GM21825 (cell line): ENCODE results near the gene ACOD1.
"Not testable (repeated sequence)": the region's sequence is repeated elsewhere in the genome, so short reads cannot be mapped to it uniquely, and the experiment has no call there.

Experiments
- ATAC-seq: cut with Tn5 transposase; IDR thresholded peaks from one replicate; pipeline ENCODE4 v1.9.1; 2021; ENCODE audit warnings: mild to moderate bottlenecking, moderate library complexity; ENCODE audit not compliant: unreplicated experiment

ACOD1 gene

DNA sequence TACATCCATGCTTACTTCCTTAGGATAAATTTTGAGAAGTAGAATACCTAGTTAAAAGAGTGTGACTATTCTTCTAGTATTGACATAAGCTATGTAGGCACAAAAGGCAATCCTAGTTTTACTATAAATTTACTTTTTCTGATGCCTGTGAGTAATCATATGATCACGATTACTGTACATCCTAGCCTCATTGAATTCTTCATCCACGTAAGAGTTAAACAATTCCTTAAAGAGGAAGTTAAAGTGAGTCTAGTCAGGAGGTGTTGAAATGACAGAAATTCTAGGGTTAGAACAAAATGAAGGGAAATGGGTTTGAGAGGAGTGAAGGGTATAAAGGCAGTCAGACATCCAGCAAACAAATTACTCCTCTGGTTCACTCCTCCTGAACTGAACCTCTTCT, at the start of gene ACOD1:
TSS of gene ACOD1 (plus strand) at position 363 of the 400 bp plus-strand sequence. CDS start 48 bp downstream, outside the sequence.
- ATAC-seq, result no peak

DNA sequence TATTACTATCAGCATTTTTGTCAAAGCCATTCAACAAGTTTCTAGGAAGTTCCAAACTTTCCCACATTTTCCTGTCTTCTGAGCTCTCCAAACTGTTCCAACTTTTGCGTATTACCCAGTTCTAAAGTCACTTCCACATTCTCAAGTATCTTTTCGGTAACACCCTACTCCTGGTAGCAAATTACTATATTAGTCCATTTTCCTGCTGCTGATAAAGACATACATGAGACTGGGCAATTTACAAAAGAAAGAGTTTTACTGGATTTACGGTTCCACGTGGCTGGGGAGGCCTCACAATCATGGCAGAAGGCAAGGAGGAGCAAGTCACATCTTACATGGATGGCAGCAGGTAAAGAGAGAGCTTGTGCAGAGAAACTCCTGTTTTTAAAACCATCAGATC, 49.2 kb upstream of the ACOD1 start:
- not testable (repeated sequence) for ATAC-seq

DNA sequence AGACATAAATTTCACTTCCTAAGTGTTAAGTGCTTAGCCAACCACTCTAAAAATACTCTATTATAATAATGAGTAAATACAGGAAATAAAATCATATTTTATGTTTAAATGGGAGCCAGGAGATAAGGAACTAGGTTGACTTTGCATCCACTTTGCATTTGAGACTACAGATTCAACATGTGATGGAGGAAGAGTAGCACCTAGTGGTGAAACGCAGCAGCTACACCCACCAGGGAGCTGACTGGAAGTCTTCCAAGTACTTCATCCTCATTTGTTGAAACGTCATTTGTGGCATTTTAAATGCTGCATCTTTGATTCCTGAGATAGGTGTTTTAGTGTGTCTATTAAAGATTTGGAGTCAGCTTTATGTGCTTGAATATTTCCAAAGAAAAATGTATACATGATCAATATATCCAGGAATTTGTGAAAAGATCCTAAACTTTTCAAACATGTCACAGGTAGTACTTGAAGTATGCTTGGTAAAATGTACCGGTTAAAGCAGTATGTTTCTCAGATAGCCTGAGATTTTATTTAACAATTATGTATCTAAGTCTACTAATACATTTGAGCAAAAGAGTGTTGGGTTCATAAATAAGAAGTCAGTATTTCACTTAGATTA, 44.7 kb upstream of the ACOD1 start:
- ATAC-seq, result peak; percentile 92

DNA sequence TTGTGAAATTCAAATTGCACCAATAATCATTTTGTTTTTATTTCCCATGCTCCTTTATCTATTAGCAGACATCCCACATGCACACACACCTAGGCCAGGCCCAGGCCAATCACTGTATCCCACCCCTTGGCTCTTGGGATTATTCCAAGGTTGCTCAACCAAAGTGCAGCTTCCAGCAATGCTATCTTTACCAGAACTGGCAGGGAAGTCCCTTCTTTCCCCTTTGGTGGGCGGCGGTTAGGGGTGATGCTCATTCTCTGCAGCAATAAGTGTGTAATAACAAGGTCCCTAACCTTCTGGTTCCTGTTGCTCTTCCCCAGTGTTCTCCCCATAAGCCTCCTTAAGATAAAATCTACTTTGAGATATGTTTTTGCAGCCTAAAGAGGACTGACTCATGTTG, 43.8 kb upstream of the ACOD1 start:
- no peak for ATAC-seq

DNA sequence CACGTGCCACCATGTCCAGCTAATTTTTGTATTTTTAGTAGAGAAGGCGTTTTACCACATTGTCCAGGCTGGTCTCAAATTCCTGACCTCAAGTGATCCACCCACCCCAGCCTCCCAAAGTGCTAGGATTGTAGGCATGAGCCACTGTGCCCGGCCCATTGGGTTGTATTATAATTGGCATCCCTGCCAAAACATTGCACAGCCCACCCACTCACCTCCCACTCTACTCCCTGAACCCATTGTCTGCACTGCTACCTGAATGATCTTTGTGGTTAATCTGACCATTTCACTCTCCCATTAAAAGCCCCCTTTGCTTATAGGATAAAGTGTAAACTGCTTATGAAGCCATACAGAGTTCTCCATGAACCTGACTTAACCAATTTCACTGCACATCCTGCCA, 35.8 kb upstream of the ACOD1 start:
- no peak for ATAC-seq

DNA sequence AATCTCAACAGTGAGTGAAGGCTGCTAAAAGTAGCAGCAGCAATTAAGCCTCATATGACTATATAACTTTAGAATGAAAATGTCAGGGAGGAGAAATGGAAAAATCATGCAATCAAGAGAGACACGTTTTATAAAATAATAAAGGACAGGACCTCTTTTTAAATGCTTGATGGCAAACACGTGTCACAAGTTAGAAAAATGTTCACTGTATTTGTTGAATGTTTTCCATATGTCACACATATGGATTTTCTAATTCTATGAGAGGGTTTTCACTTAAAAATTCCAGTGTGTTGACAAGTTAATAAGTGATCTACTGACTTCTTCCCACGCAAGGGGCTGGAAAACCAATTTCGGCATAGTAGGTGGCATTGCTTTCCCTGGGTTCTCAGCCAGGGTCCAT, 34.4 kb upstream of the ACOD1 start:
- ATAC-seq, result no peak

DNA sequence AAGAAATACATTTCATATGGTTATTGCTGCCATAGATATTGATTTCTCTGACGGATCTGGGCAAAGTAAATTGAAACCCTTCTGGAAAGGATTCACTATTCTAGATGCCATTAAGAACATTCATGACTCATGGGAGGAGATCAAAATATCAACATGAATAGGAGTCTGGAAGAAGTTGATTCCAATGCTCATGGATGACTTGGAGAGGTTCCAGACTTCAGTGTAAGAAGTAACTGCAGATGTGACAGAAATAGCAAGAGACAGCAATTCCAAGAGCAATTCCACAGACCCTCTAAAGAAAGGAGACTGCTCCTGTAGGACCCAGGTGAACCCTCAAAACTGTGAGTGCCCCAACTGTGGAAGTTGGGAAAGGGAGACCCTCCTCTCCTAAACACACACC, 31.2 kb upstream of the ACOD1 start:
- no peak for ATAC-seq

DNA sequence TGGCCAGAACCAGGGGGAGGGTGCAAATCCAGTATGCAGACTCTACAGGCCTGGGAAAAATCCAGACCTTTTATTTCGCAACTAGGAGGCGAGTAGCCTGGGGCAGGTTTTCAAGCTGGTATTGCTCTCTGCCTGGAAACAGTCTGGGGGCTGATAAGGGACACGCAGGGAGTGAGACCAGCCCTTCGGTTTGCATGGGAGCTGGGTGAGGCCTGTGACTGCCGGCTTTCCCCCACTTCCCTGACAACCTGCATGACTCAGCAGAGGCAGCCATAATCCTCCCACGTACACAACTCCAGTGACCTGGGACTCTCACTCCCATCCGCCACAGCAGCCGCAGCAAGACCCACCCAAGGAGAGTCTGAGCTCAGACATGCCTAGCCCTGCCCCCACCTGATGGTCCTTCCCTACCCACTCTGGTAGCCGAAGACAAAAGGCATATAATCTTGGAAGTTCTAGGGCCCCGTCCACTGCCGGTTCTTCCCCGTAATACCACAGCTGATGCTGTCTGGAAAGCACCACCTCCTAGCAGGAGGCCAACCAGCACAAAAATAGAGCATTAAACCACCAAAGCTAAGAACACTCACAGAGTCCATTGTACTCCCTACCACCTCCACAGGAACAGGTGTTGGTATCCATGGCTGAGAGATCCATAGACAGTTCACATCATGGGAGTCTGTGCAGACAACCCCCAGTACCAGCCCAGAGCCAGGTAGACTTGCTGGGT, 30.4 kb upstream of the ACOD1 start:
- not testable (repeated sequence) for ATAC-seq

DNA sequence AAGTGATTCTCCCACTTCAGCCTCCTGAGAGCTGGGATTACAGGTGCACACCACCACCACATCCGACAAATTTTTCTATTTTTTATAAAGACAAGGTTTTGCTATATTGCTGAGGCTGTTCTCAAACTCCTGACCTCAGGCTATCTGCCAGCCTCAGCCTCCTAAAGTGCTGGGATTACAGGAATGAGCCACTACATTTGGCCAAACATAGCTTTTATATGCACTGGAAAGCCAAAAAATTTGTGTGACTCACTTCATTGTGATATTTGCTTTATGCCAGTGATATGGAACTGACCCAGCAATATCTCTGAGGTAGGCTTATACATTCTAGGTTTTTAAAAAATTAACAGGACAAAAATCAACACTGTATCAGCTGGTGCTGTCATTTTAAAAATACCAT, 26.8 kb upstream of the ACOD1 start:
- ATAC-seq, result no peak

DNA sequence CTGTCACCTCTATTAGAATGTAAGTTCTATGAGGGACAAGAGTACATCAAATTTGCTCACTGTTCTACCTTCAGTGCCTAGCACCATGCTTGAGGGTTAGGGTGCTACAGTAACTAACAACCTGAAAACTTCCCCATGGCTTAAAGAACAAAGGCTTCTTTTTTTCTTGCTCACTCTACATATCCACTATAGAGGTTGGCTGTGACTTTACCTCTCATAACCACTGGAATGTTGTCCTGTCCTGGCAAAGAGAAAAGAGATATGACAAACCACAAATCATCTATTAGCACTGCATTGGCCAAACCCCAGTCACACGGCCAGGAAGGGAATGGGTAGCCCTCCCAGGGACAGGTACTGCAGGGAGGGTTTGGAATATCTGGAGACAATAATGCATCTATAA, 23.2 kb upstream of the ACOD1 start:
- ATAC-seq, result no peak

DNA sequence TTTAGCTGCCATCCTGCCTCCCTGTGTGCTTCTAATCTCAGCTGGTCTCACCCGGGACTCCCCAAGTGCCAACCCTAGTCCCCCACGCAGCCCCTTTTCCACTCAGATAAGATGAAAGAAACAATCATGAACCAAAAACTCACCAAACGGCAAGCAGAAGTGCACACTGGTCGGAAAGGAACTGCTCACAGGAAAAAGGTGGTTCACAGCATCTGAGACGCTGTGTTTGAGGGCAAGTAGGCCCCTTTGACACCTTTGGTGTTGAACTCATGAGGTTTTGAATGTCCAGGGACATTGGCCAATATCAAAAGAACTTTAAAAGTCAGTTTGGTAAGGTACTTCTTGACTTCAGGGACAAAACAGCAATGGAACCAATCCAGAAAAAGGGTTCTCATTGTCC, 20.4 kb upstream of the ACOD1 start:
- ATAC-seq, result no peak

DNA sequence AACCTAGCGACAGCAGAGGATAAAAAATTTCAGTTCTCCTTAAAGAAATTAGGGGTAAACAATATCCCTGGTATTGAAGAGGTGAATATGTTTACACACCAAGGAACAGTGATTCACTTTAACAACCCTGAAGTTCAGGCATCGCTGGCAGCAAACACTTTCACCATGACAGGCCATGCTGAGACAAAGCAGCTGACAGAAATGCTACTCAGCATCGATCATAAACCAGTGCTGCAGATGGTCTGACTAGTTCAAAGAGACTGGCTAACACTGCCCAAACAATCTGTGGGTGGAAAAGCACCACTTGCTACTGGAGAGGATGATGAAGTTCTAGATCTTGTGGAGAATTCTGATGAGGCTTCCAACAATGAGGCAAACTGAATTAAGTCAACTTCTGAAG, 19.9 kb upstream of the ACOD1 start:
- no peak for ATAC-seq

DNA sequence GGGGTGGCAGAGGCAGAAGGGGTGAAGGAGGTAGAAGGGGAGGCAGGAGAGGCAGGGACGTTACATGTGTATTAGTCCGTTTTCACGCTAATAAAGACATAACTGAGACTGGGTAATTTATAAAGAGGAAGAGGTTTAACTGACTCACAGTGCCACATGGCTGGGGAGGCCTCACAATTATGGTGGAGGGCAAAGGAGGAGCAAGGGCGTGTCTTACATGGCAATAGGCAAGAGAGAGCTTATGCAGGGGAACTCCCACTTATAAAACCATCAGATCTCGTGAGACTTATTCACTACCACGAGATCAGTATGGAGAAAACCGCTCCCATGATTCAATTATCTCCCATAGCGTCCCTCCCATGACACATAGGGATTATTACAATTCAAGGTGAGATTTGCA, 19.0 kb upstream of the ACOD1 start:
- no peak for ATAC-seq

DNA sequence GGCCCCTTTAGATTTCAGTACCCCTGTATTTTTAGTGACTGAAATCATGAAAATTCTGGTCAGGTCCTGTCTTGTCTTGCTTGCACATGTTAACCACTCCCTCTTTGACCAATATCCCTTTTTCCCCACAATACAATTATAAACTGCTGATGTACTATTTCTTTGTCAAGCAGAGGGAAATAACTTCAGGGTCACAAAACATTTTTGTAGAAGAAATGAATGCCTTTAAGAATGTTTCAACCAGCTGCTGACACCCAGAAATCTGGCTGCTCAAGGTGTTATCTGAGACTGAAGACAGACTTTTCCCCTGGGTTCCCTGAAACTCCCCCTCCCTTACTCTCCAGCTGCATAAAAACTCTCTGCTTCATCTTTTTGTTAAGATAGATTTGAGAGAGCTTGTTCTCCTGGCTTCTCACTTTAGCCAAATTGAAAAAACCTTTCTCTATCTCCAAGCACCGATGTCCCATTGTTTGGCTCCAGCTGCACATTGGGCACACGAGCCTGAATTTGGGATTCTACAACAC, 18.4 kb upstream of the ACOD1 start:
- no peak for ATAC-seq

DNA sequence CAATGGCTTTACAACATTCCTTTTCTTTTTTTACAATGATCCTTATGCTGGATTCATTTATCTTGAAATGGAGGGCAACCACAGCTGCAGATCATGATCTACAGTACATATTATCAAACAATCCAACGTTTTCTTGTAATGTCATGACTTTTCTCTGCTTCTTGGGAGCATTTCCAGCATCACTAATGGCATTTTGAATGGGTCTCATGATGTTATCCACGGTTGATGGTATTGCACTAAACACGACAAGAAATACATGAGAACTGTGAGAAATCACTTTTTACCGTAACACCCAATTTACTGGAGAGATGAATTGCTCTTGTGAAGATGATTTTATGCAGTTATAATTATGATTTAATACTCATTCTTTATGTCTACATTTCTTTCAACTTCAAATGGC, 16.2 kb upstream of the ACOD1 start:
- ATAC-seq, result no peak

DNA sequence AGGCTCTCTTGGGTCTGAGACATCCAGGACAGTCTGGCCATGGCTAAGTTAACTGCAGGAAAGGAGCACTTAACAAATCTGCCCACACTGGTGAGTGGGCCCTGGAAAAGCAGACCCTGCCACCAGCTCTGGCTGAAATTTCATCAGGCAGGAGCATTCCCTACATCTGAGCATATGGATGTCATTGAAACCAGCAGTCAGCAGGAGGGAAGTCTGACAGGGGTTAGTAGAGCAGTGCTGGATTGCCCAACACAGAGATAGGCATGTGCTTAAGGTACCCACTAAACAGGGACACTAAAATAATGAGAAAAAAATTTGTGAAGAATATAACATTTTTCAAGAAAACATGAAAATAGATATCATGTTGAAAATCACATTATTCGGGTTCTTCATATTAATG, 13.6 kb upstream of the ACOD1 start:
- no peak for ATAC-seq

DNA sequence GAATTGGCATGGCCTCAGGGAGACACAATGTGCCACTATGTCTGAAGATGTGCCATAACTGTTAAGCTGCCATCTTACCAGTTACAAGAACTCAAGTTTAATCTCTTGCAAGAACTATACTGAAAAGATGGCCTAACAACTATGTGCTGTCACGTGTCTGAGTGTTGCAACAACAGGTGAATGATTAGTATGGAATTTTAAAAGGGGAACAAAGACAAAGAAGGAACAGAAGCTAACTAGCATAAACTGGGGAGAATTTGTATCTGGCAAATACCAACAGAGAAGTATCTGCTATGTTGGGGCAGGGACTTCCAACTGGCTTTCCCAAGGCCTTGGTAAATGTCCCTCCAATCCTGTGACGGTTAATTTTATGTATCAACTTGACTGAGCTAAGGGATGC, 11.5 kb upstream of the ACOD1 start:
- no peak for ATAC-seq

DNA sequence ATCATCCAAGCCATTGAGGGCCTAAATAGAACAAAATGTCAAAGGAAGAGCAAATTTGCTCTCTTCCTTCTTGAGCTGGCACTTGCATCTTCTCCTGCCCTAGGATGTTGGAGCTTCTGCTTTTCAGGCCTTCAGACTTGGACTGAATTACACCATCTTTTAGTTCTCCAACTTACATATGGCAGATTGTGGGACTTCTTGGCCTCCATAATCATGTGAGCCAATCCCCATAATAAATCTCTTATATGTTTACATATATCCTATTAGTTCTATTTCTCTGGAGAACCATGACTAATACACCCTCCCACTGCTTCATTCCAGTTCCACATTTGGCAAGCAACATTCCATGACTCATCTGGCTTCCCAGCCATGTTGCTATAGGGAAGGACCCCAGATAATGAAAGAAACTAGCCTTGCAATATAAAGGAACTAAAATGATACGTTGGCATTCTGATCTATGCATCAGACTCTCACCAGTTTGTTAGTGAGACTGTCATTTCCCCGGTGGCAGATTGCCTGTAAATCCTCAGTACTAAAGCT, 11.0 kb upstream of the ACOD1 start:
- no peak for ATAC-seq

DNA sequence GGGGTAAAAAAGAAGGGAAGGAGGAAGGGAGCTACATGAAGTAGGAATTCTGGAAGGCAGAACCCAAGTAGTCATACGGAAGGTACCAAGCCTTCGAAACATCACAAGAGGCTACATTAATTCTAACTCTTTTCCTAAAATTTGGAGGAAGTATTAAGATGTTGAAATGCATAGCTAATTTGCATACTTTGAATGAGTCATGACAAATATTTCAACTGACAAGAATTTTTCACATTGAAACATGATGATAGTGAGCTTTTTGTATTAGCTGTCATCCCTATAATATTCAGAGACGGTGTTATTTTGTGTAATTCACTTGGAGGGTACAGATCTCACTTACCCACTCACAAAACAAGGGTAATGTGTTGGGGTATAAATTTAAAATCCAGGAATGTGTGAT, 9.1 kb upstream of the ACOD1 start:
- no peak for ATAC-seq

DNA sequence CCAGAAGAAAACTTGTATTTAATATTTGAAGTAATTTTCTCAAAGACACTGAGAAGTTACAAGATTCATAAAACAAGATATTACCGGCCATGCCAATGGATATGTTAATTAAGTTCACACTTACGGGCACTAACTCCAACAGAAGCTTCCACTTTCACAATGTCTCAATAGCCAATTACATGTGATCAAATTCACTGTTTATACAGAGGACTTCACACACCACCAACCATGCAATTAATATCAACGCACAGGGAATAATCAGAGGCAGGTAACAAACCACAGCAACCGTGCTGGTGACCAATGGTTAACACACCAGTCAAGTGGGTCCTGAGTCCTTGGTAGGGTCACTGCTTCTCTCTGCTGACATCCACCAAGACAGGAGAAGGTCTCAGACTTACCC, 5.9 kb upstream of the ACOD1 start:
- ATAC-seq, result no peak

DNA sequence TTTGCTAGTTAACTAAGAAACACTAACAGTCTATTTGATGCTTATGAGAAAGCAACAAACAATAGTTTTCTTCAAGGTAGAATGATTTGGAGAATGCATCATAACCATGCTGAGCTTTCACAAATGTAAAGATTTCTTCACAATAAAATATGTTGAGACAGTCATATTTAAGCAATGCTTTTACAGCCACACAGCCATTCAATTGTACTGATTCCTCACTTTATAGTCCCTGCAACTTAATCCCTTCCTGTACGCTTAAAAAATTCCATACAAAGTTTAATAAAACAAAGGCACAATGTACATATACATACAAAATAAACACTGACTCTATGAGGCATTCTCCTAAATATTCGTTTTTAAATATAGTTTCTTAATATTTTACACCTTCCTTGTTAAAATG, 4.7 kb upstream of the ACOD1 start:
- ATAC-seq, result no peak

DNA sequence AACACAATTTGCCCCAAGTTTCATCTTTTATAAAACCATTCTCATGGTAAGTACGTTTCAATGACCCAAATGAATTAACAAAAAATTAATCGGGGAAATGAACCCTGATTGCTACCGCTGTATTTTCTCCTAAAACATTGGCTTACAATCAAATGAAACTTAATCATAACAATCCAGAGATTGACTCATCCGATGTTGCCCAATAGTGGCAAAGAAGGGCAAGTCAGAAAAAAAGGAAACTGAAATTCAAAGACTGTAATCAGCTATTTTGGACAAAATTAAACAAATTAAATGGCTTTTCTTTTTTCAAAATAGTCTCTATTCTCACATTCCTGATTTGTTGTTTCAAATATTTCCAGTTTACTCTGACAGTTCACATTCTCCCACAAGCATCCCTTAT, 3.9 kb upstream of the ACOD1 start:
- ATAC-seq, result no peak
